Neuronal stem cell (in vitro differentiated cells): ENCODE measurements around the gene CHRM2.

Experiments used
- DNase-seq: peaks from one replicate; pipeline ENCODE4 v3.0.0-alpha.2; 2013; ENCODE audit warnings: low spot score
- H2AFZ ChIP-seq: one replicate; pipeline ENCODE4 v1.6.1; 2013; ENCODE audit warnings: mild to moderate bottlenecking, low read length, inconsistent platforms
- H2AK5ac ChIP-seq: 2 replicates; pipeline ENCODE4 v1.6.1; 2013; ENCODE audit warnings: low read depth, mild to moderate bottlenecking, inconsistent platforms, low read length, moderate library complexity, mixed read lengths
- H2BK120ac ChIP-seq: 2 replicates; pipeline ENCODE4 v1.6.1; 2013; ENCODE audit warnings: low read depth, mild to moderate bottlenecking, inconsistent platforms, low read length, moderate library complexity, mixed read lengths
- H2BK12ac ChIP-seq: one replicate; pipeline ENCODE4 v1.6.1; 2013; ENCODE audit warnings: low read length, inconsistent platforms
- H2BK15ac ChIP-seq: 2 replicates; pipeline ENCODE4 v1.6.1; 2013; ENCODE audit warnings: mild to moderate bottlenecking, low read length, inconsistent platforms, mixed read lengths
- H2BK5ac ChIP-seq: one replicate; pipeline ENCODE4 v1.6.1; 2013; ENCODE audit warnings: inconsistent platforms, mild to moderate bottlenecking, low read length, moderate library complexity
- H3K14ac ChIP-seq: one replicate; pipeline ENCODE4 v1.6.1; 2013; ENCODE audit warnings: low read length, inconsistent platforms
- H3K18ac ChIP-seq: 2 replicates; pipeline ENCODE4 v1.6.1; 2013; ENCODE audit warnings: low read length, inconsistent platforms
- H3K23ac ChIP-seq: 2 replicates; pipeline ENCODE4 v1.6.1; 2013; ENCODE audit warnings: low read depth, mild to moderate bottlenecking, mixed read lengths, low read length, inconsistent platforms; ENCODE audit not compliant: poor library complexity
- H3K27ac ChIP-seq: replicated peaks from 3 replicates; pipeline ENCODE4 v1.5.1; 2013; ENCODE audit warnings: low read length, inconsistent platforms
- H3K27me3 ChIP-seq, 3 experiments: 2 replicates each; pipeline ENCODE4 v1.6.1; 2013; ENCODE audit warnings: low read length in 3 of 3, mild to moderate bottlenecking in 2 of 3, inconsistent platforms in 1 of 3, low read depth in 1 of 3, mixed read lengths in 1 of 3, moderate library complexity in 1 of 3; ENCODE audit not compliant: control insufficient read depth in 3 of 3, insufficient read depth in 3 of 3
- H3K36me3 ChIP-seq, 2 donors: replicated peaks in 1 of 2; 2 replicates each; pipeline ENCODE4 v1.6.1; 2013; ENCODE audit warnings: low read length in 2 of 2; ENCODE audit not compliant: control insufficient read depth in 2 of 2, insufficient read depth in 2 of 2
- H3K4ac ChIP-seq: 2 replicates; pipeline ENCODE4 v1.6.1; 2013; ENCODE audit warnings: inconsistent platforms, mild to moderate bottlenecking, low read length, moderate library complexity
- H3K4me1 ChIP-seq, 2 donors: 1 replicate in 1 of 2; 2 replicates in 1 of 2; pipeline ENCODE4 v1.6.1; 2013; ENCODE audit warnings: low read length in 2 of 2, low read depth in 1 of 2; ENCODE audit not compliant: control insufficient read depth in 2 of 2, insufficient read depth in 1 of 2
- H3K4me2 ChIP-seq: one replicate; pipeline ENCODE4 v1.6.1; 2013; ENCODE audit warnings: mild to moderate bottlenecking, low read length, inconsistent platforms; ENCODE audit not compliant: insufficient read depth, poor library complexity, severe bottlenecking
- H3K4me3 ChIP-seq, 2 donors: 2 replicates each; pipeline ENCODE4 v1.5.1; 2013; ENCODE audit warnings: low read length in 2 of 2, mild to moderate bottlenecking in 2 of 2, inconsistent platforms in 1 of 2, moderate library complexity in 1 of 2
- H3K79me1 ChIP-seq: one replicate; pipeline ENCODE4 v1.6.1; 2013; ENCODE audit warnings: low read depth, mild to moderate bottlenecking, inconsistent platforms, low read length, moderate library complexity
- H3K9ac ChIP-seq: one replicate; pipeline ENCODE4 v1.6.1; 2013; ENCODE audit warnings: mild to moderate bottlenecking, low read depth, low read length, inconsistent platforms; ENCODE audit not compliant: poor library complexity
- H3K9me3 ChIP-seq, 2 donors: replicated peaks in 1 of 2; 2 replicates each; pipeline versions ENCODE3 to v1.6.1; 2013; ENCODE audit warnings: low read length in 2 of 2, mild to moderate bottlenecking in 2 of 2, inconsistent platforms in 1 of 2, low read depth in 1 of 2, mixed read lengths in 1 of 2, moderate library complexity in 1 of 2; ENCODE audit not compliant: control insufficient read depth in 2 of 2, insufficient read depth in 1 of 2
- H4K8ac ChIP-seq: one replicate; pipeline ENCODE4 v1.6.1; 2013; ENCODE audit warnings: low read depth, mild to moderate bottlenecking, inconsistent platforms, low read length, moderate library complexity
- H4K91ac ChIP-seq: one replicate; pipeline ENCODE4 v1.6.1; 2013; ENCODE audit warnings: low read length, low read depth, mild to moderate bottlenecking, inconsistent platforms; ENCODE audit not compliant: poor library complexity
- WGBS, 2 donors: extraction: QIAGEN DNeasy Blood & Tissue Kit; methylation state at CpG; one replicate each; pipeline ENCODE4 v1.1.7; 2013; ENCODE audit warnings: missing lambda C conversion rate in 2 of 2, mixed read lengths in 1 of 2; ENCODE audit not compliant: insufficient read length in 2 of 2, insufficient replicate concordance in 1 of 2; ENCODE audit errors: extremely low coverage in 2 of 2; 5-methylcytosine and 5-hydroxymethylcytosine counted together

Gene CHRM2

GRCh38 chr7:136976504-136977251, 108.2 kb downstream of the CHRM2 start:
- H3K14ac ChIP-seq, result no peak overlapping the region
- no peaks in the 10 kb centered on the region for H3K79me1 ChIP-seq
- no peak overlapping the region for H4K91ac ChIP-seq
- no peaks in the 10 kb centered on the region for H3K9me3 ChIP-seq
- no peak overlapping the region for H4K8ac ChIP-seq
- no peak overlapping the region for H3K18ac ChIP-seq
- H3K4me2 ChIP-seq, result no peak overlapping the region
- no peak overlapping the region for H2BK120ac ChIP-seq
- H3K23ac ChIP-seq, result no peak overlapping the region
- H2AK5ac ChIP-seq, result no peak overlapping the region
- no peak for DNase-seq
- no peak overlapping the region for H2BK12ac ChIP-seq
- no peak overlapping the region for H3K4ac ChIP-seq
- no CpG with 5 or more reads among the region's 2 CpGs for WGBS, 2 donors
- no peaks in the 10 kb centered on the region for H3K27me3 ChIP-seq
- no peaks in the 10 kb centered on the region for H3K4me1 ChIP-seq
- H2BK5ac ChIP-seq, result no peak overlapping the region
- H2BK15ac ChIP-seq, result no peak overlapping the region
- H2AFZ ChIP-seq, result no peak overlapping the region
- H3K27ac ChIP-seq, result no peak overlapping the region
- no peak overlapping the region for H3K9ac ChIP-seq
- H3K36me3 ChIP-seq, result no peaks in the 10 kb centered on the region
- no peak overlapping the region for H3K4me3 ChIP-seq

GRCh38 chr7:136993377-136993776, 124.9 kb downstream of the CHRM2 start:
- Histone ChIP-seq H2AK5ac (no peak overlapping the region), H3K4me2 (no peak overlapping the region)
- WGBS, 2 donors, result no CpG with 5 or more reads among the region's 3 CpGs

GRCh38 chr7:136997735-136998134, 129.3 kb downstream of the CHRM2 start:
- H3K18ac ChIP-seq, result no peak overlapping the region
- H3K4me2 ChIP-seq, result no peak overlapping the region
- H2BK15ac ChIP-seq, result no peak overlapping the region
- no peak overlapping the region for H2BK5ac ChIP-seq
- no peaks in the 10 kb centered on the region for H3K9me3 ChIP-seq
- no peak overlapping the region for H3K4me3 ChIP-seq
- no peaks in the 10 kb centered on the region for H3K27me3 ChIP-seq
- H3K36me3 ChIP-seq, result no peaks in the 10 kb centered on the region
- H4K91ac ChIP-seq, result no peak overlapping the region
- no peak overlapping the region for H3K27ac ChIP-seq
- peaks cover 0 to 10% of the 10 kb centered on the region in 2 donors for H3K4me1 ChIP-seq
- H2BK120ac ChIP-seq, result no peak overlapping the region
- no peak overlapping the region for H3K9ac ChIP-seq
- no peak overlapping the region for H3K23ac ChIP-seq
- H2BK12ac ChIP-seq, result no peak overlapping the region
- H2AFZ ChIP-seq, result no peak overlapping the region
- no peak overlapping the region for H2AK5ac ChIP-seq
- H3K79me1 ChIP-seq, result no peaks in the 10 kb centered on the region
- DNase-seq, result no peak
- H3K4ac ChIP-seq, result no peak overlapping the region
- H4K8ac ChIP-seq, result no peak overlapping the region
- no peak overlapping the region for H3K14ac ChIP-seq

More at GRCh38 chr7:136993377-136993776, 124.9 kb downstream of the CHRM2 start:
- Histone ChIP-seq H3K9me3 (no peaks in the 10 kb centered on the region), H3K4me3 (no peak overlapping the region), H3K4ac (no peak overlapping the region), H2BK12ac (no peak overlapping the region), H3K23ac (no peak overlapping the region), H2BK5ac (no peak overlapping the region), H2BK120ac (no peak overlapping the region), H3K9ac (no peak overlapping the region), H3K79me1 (no peaks in the 10 kb centered on the region), H3K27me3 (no peaks in the 10 kb centered on the region), H4K8ac (no peak overlapping the region), H3K4me1 (no peaks in the 10 kb centered on the region), H3K14ac (no peak overlapping the region), H3K27ac (no peak overlapping the region), H3K18ac (no peak overlapping the region), H3K36me3 (no peaks in the 10 kb centered on the region), H2BK15ac (no peak overlapping the region), H4K91ac (no peak overlapping the region), H2AFZ (no peak overlapping the region)
- no peak for DNase-seq

GRCh38 chr7:136998495-136998894, 130.0 kb downstream of the CHRM2 start:
- H2AK5ac ChIP-seq, result no peak overlapping the region
- H3K23ac ChIP-seq, result no peak overlapping the region
- no peak overlapping the region for H3K9ac ChIP-seq
- H4K8ac ChIP-seq, result no peak overlapping the region
- H3K4me1 ChIP-seq, result peaks cover 0 to 10% of the 10 kb centered on the region in 2 donors
- no peak overlapping the region for H3K27ac ChIP-seq
- no peak for DNase-seq
- H3K14ac ChIP-seq, result no peak overlapping the region
- no peaks in the 10 kb centered on the region for H3K36me3 ChIP-seq
- H3K4me3 ChIP-seq, result no peak overlapping the region
- no peak overlapping the region for H2BK120ac ChIP-seq
- no peak overlapping the region for H2AFZ ChIP-seq
- no CpG with 5 or more reads among the region's 2 CpGs for WGBS, 2 donors
- no peak overlapping the region for H4K91ac ChIP-seq
- H2BK5ac ChIP-seq, result no peak overlapping the region
- no peaks in the 10 kb centered on the region for H3K79me1 ChIP-seq
- H3K4ac ChIP-seq, result no peak overlapping the region
- no peak overlapping the region for H3K18ac ChIP-seq
- no peaks in the 10 kb centered on the region for H3K27me3 ChIP-seq
- no peak overlapping the region for H2BK15ac ChIP-seq
- H3K9me3 ChIP-seq, result no peaks in the 10 kb centered on the region
- H2BK12ac ChIP-seq, result no peak overlapping the region
- H3K4me2 ChIP-seq, result no peak overlapping the region
